ENCODE data around the gene PNMA8B.

PNMA8B gene

GRCh38 chr19:46495786-46496099 lies at the start of gene PNMA8B:
PNMA8B (minus strand) TSS chr19:46495867; CDS start chr19:46495465, 402 bp downstream.
- TF ChIP-seq CTCF (IDR thresholded peaks at IDR 0.05), result no peak

GRCh38 chr19:46544651-46545050 lies 49.0 kb upstream of the PNMA8B start:
- no peak for TF ChIP-seq CTCF (IDR thresholded peaks at IDR 0.05)

- TF ChIP-seq CTCF (IDR thresholded peaks at IDR 0.05), result peak; percentile 68
Measured at GRCh38 chr19:46542428-46543230, 47.0 kb upstream of the PNMA8B start.

- peak; percentile 75 for TF ChIP-seq CTCF (IDR thresholded peaks at IDR 0.05)
Measured at GRCh38 chr19:46537136-46538097, 41.8 kb upstream of the PNMA8B start.

- no peak for TF ChIP-seq CTCF (IDR thresholded peaks at IDR 0.05)
Measured at GRCh38 chr19:46536391-46536790, 40.7 kb upstream of the PNMA8B start.

- no peak for TF ChIP-seq CTCF (IDR thresholded peaks at IDR 0.05)
Measured at GRCh38 chr19:46533621-46534081, 38.0 kb upstream of the PNMA8B start.

- no peak for TF ChIP-seq CTCF (IDR thresholded peaks at IDR 0.05)
Measured at GRCh38 chr19:46533078-46533620, 37.5 kb upstream of the PNMA8B start.
